HG02798 (cell line): ENCODE results near the gene GALNT10.
"Not testable (repeated sequence)": the region's sequence is repeated elsewhere in the genome, so short reads cannot be mapped to it uniquely, and the experiment has no call there.

Source experiments
- ATAC-seq: cut with Tn5 transposase; IDR thresholded peaks from one replicate; pipeline ENCODE4 v1.9.1; 2021; ENCODE audit warnings: mild to moderate bottlenecking; ENCODE audit not compliant: unreplicated experiment, poor library complexity

Gene GALNT10

DNA sequence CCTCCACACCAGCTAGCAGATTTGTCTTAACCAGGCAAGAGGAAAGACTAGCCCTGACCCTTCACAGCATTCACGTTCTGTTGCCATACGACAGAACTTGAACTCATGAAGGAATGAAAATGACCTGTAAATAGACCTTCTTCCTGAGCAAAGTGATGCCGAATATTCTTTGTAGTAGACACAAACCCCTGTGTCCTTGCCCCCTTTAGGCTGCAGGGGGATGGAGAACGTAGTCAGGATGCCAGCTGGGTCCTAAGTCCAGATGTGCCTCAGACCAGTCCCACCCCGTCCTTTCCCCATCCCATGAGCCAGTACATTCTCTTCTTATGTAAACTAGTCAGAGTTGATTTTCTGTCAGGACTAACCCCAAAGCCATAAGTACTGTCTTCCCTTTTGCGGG lies 151.1 kb downstream of the GALNT10 start:
- ATAC-seq = no peak

DNA sequence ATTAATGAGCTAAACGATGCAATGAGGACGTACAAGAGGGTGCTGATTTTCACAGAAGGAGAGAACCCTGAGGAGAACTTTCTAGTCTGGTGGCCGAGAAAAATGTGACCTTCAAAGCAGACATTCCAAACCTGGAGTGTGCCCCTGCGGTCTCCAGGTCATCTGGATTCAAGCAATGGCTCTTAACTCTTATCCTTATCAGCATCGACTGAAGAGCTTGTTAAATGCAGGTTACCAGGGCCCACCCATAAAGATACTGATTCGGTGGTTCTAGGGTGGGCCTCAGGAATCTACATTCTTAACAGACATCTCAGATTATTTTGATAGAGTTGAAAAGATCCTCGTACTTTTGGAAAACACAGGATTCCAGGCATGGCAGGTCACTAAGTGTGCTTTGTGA lies 151.7 kb downstream of the GALNT10 start:
- no peak for ATAC-seq

DNA sequence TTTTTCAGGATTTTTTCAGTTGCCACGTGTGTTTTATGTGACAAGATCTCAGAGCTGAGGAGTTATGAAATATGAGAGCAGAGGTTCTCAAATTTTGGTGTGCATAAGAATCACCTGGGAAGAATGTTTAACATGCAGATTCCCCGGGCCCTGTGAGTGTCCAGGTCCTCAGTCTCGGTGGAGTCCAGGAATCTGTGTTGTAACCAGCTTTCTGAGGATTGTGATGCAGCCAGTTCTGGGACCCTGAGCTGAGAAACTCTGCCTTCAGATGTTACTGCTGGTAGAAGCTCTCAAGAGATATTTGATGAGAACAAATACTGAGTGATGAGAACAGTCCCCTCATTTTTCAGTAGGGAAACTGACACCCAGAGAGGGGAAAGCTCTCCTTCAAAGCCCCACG lies 152.4 kb downstream of the GALNT10 start:
- ATAC-seq = no peak

DNA sequence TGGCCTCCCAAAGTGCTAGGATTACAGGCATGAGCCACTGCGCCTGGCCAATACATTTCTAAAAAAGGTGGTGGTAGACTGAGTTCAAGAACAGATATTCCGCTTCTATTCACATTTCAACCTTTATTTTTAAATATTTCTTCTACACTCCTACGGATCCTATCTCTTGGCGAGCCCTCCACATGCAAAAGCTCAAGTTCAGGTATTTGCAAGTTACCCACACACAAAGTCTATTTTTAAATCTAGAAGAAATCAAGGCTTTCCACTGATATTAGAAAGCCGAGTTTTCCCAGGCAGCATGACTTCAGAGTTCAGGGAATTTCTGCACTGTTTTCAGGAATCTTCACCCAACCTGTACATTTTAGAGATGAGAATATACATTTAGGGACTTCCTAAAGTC lies 153.9 kb downstream of the GALNT10 start:
- no peak for ATAC-seq

DNA sequence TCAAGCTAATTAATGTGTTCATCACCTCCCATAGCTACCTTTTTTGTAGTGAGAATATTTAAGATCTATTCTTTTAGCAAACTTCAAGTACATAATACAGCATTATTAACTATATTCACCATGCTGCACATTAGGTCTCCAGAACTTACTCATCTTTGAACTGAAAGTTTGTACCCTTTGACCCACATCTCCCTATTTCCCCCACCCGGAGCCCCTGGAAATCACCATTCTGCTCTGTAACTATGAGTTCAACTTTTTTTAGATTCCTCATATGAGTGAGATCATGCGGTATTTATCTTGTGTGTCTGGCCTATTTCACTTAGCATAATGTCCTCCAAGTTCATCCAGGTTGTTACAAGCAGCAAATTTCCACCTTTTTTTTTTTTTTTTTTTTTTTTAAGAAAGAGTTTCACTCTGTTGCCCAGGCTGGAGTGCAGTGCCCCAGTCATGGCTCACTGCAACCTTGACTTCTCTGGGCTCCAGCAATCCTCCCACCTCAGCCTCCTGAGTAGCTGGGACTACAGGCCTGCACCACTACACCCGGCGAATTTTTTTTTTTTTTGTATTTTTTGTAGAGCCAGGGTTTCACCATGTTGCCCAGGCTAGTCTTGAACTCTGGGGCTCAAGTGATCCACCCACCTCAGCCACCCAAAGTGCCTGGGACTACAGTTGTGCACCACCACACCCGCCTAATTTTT lies 154.9 kb downstream of the GALNT10 start:
- peak; percentile 80 for ATAC-seq

DNA sequence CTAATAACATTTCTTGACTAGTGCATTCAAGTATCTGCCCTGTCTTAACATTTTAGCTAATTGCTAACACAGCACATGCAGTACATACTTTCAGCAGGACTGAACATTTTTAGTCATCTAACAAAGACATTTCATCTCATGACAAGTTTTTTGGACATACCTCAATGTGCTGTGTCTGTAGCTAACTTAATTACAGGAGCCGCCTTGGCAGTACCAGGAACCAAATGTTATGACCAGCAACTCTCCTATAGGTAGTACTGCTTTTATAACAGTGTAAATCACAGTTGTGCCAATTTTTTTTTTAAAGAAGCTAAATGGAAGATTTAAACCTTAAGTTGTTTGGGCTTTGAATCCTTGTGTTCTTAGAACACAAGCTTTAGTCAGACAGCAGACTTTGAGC lies 155.9 kb downstream of the GALNT10 start:
- no peak for ATAC-seq

DNA sequence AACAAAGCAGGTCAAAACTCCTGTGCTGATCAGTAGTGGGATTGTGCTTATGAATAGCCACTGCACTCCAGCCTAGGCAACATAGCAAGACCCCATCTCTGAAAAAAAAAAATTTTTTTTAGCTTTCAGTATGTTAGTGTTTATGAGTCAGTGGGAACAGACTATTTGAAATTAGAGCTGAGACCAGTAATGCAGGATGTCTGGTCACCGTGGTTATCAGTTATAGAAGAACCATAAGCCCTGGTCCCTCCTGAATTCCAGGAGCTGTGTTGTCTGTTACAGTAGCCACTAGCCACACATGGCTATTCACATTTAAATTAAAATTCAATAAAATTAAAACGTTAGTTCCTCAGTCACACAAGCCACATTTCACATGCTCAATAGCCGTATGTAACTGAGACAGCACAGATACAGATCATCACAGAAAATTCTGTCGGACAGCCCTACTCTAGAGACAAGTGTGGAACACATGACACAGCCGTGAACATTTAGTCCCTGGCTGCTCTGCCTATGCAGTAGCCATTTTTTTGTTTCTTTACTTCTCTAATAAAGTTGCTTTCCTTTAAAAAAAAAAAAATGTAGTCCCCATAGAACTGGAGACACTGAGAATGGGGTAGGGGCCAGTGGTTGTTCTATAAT lies 159.2 kb downstream of the GALNT10 start:
- ATAC-seq = no peak

DNA sequence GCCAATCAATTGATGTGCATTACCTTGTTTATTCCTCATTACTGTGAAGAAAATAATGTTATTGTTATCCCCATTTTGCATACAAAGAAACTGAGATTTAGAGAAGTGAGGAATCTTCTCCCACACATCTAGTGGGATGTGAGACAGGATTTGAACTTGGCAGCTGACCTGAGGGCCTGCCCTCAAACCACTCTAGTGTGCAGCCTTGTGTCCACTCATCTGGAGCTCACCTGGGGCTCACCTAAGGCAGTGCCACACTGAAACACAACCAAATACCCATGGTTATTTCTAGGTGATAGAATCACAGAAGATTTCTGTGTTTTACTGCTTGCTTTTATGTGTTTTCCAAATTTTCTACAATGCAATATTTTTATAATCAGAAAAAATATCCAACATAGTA lies 160.6 kb downstream of the GALNT10 start:
- ATAC-seq = no peak

DNA sequence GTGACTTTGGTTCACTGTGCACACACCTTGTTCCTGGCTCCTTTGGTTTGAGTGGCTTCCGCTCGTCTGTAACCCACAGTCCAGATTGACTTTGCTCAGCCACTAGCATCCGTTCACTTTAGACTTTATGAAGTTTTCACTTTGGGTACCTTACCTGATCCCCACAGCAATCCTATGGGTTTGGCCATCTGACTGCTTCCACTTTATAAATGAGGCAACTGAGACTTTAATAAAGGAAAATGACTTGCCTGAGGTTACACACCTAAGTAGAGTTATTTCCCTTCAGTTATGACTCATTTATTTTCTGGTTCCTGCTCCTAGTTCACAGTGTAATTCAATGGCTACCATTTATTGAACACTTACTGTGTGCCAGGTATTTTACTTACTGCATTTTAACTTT lies 161.0 kb downstream of the GALNT10 start:
- peak; percentile 47 for ATAC-seq

DNA sequence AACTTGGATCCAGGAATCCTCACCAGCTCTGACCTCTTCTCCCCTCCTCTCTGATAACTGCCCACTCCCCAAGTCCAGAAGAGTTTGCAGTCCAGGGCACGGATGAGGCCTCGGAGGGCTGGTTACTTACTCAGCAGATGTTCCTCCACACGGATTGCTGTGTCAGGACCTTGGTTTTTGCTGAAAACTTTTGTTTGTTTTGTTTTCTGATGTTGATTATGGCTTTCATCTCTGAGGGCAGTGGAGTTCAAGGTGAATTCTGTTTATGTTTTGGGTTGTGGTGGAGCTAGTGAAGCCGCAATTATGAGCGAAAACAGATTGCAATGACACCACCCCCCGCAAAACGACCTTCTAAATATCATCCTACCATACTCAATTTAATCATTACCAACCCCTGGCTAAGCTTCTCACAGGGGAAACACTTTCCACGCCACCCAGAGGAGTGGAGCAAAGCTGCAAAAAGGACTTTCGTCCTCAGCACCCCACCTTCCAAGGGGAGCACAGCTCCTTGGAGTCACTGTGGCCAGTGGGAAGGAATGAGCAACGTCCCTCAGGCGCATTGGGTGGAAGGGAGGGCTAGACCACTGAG lies 162.5 kb downstream of the GALNT10 start:
- ATAC-seq = no peak

DNA sequence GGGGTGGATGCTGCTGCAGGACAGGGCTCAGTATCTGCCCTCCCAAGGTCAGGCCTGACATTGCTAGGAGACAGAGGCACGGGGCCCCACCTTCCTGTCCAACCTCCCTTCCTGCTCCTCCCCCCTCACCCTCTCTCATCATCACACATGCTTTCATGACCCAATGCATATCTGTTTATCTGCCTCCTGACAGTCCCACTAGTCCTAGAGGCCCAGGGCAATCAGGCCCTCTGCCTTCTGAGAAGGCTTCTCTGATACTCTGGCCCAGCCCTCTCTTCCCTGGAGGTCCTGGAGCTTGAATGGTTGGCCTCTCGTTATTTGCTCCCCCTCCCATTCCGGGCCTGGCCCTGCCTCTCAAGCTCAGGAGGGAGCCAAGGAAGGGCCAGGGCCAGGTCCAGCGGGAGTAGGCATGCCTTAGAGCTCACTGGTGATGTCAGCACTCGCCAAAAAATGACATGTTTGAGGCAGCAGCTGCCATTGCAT lies 164.6 kb downstream of the GALNT10 start:
- ATAC-seq = no peak

DNA sequence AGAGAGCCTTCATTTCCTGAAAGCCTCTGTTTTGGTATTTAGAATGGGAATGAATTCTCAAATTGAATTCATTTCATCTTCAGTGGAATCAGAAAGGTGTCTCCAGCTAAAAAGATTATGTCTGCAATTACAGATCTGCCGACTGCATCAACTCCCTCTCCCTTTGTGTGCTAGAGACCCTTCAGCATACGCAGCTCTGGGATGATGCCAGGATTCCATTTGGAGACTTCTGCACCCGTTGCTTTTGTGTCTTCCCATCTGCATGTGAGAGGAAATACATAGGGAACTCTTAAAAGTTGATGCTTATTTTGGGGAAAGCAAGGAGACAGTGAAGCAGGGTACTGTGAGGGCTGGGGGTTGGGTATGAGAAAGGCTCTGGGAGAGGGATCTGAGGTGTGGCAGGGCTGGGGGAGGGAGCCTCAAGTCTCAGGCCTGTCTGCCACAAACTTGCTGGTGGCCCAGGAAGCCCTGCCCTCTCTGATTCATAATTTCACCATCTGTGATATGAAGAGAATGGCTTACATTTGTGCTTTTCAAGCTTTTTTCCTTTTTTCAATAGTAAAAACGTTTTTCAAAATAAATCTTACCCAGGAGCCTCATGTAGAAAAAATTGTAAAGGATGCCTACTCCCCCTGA lies 165.6 kb downstream of the GALNT10 start:
- ATAC-seq = no peak

DNA sequence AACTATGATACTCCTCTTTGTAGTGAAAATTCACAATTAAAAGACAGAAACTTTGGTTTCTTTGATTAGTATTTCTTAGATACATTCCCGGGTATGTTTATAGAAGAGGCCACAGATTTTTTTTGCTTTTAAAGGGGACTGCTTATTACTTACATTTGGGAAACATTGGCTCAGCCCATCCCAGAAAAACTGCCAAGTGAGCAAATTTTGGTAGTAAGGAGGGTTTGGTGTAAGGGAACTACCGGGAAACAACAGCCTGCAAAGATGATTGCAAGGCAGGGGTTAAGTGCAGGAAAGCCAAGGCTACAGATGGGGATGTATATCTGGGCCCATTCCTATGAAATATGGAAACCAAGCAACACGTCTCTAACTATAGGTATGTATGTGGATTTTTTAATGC lies 166.4 kb downstream of the GALNT10 start:
- no peak for ATAC-seq

DNA sequence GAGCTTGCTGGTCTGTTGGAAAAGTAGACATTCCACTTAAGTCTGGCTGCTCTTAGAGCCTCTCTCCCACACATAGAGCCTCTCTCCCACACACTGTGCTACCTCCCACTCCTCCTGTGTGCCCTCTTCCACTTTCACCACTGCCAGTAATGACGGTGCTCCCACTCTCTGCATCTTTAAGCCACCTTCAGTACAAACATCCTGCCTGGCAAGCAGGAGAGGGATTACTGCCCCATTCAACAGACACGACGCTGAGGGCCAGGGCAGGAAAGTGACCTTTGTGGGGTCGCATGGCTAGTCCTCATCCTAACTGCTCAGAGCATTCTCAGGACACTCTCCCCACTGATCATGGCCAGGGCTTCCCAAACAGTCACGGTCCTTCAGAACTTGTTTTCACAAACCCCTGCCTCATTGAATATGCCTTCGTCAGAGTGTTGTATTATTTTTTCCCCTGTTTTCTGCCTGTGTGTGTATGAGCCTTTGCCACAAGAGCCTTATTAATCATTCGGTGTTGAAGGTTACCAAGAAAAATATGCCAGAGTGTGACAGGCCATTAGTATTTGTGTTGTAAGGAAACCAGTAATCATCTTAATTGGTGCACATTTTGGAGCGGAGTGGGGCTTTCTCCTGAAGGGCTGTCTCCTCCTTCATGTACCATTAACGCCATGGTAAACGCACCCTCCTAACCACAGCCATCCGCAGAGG lies 168.1 kb downstream of the GALNT10 start:
- ATAC-seq = no peak

DNA sequence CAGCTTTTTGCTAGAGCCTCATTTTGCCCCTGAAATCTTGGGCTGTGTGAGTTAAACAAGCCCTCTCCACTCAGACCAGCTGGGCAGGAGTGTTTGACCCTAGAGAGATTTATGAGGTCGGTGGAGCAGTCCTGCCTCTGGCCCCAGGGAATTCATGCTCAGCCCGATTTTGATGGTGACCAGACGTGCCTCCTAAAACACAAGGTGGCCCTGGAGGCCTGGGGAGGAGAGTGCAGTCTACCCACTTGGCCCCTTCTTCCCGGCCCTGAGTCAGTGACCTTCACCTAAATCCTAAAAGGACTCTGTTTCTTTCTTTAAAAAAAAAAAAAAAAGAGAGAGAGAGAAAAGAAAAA lies 168.7 kb downstream of the GALNT10 start:
- no peak for ATAC-seq

DNA sequence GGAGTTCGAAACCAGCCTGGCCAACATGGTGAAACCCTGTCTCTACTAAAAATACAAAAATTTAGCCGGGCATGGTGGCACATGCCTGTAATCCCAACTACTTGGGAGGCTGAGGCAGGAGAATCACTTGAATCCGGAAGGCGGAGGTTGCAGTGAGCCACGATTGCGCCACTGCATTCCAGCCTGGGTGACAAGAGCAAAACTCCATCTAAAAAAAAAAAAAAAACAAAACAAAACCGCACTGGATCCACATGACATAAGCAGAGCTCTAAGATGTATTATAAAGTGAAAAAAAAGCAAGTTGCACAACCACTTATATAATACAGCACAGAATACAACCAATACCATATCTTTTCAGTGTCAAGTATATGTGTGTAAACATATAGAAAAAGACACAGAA lies 169.7 kb downstream of the GALNT10 start:
- not testable (repeated sequence) for ATAC-seq

DNA sequence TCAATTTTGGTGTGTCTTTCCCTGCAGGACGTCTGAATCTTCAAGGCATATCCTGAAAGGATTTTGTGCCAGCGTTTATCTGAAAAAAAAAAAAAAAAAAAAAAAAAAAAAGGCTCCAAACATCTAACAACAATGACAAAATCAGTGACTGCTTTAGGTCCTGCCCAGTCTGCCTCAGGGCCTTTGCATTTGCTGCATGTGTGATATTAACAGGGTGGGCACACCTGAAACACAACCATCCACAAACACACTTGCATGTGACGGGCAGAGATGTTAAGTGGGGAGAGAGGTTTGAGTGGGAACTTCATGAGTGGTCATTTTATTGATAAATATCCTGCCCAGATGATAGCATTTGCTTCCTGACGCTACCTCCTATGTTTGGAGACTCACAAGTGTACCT lies 172.9 kb downstream of the GALNT10 start:
- no peak for ATAC-seq

DNA sequence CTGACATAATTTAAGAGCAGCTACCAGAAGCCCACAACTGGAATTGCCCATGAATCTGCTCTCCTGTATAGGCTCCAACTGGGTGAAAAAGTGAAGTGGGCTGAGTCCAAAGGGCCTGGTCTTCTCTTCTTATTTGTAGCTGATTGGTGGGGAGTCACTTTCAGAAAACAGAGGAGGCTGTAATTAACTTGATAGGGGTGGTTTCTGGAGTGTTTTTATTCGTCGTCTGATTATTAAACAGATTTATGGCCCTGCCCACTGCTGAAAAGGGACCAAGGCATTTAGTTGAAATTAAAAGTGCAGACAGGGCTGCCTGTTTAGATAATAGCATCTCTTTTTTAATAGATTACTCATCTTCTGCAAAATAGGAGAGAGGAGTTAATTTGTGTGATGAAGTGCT lies 174.2 kb downstream of the GALNT10 start:
- ATAC-seq = no peak

DNA sequence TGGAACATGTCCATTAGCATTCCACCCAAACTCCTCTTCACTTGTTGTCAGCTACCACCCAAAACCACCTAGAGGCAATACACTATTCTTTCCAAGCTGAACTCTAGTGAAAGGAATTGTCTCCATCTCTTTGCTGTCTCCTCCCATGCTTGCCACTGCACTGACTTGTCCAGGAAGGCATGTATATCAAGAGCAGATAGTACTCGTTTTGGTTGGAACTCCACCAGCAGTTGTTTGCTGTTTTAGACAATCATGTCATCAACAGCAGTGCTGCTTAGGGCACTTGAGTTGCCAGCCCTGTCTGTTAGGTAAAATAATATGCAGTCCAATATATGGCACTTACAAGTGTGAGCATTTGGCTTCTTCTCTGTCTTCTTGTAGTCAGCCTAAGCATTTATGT lies 175.3 kb downstream of the GALNT10 start:
- no peak for ATAC-seq

DNA sequence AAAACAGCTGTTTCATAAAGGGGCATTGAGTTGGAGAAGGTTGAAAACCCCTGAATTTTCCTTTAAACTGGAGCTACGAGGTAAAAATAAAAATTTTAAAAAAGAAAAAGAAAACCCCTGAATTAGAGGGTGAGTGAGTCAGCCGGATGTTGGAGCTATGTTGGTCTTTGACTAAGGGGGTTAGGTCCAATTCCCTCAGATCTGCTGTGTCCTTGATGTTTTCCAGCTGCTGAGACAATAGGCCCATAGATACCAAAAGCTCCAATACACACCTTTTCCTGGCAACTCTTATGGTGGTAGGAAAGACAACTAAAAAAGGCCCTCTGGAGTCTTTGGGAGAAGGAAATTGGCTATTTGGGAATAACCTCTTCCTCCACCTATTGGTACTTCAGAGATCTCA lies 175.8 kb downstream of the GALNT10 start:
- ATAC-seq = no peak

DNA sequence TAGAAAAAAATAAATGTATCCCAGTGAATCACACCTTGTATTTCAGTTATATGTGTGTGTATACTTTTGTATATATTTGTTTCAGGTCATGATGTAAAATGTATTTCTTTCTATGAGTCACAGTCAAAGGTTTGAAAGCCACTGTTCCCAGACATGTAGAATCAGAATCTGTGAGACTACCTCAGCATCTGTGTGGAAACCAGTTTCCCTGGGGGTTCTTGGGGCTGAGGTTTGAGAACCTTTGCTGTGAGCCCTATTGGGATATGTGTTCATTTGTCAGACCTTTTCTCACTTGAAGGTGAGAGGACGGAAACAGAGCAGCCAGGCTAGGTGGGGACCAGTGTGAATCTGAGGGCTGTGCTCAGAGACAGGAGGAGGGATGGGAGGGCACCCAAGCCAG lies 176.6 kb downstream of the GALNT10 start:
- peak; percentile 67 for ATAC-seq
